Nephron progenitor cell (in vitro differentiated cells): ENCODE data around the gene HLA-DOA.

Experiments
- DNase-seq: peaks from one replicate; pipeline ENCODE4 v3.0.0; 2021
- H3K27ac Mint-ChIP-seq: 2 replicates; pipeline ENCODE4 v1.8.0; 2021; ENCODE audit warnings: mild to moderate bottlenecking, moderate library complexity, mixed read lengths
- H3K27me3 Mint-ChIP-seq: 2 replicates; pipeline ENCODE4 v1.8.0; 2021; ENCODE audit warnings: mild to moderate bottlenecking, low read depth, mixed read lengths; ENCODE audit not compliant: poor library complexity
- H3K36me3 Mint-ChIP-seq: 2 replicates; pipeline ENCODE4 v1.8.0; 2021; ENCODE audit warnings: low read depth, mixed read lengths
- H3K4me1 Mint-ChIP-seq: 2 replicates; pipeline ENCODE4 v1.8.0; 2021; ENCODE audit warnings: mixed read lengths
- H3K4me3 Mint-ChIP-seq: 2 replicates; pipeline ENCODE4 v1.8.0; 2021; ENCODE audit warnings: mild to moderate bottlenecking, moderate library complexity, mixed read lengths
- H3K9me3 Mint-ChIP-seq: 2 replicates; pipeline ENCODE4 v1.8.0; 2021; ENCODE audit warnings: mild to moderate bottlenecking, moderate library complexity, mixed read lengths
- TF ChIP-seq, protein P1 (sequence below): fragments of 200-600 bp; sonication (generic); IDR thresholded peaks from 2 replicates; pipeline ENCODE4 v1.5.0; 2021; ENCODE audit warnings: antibody characterized with exemption

HLA-DOA gene

DNA sequence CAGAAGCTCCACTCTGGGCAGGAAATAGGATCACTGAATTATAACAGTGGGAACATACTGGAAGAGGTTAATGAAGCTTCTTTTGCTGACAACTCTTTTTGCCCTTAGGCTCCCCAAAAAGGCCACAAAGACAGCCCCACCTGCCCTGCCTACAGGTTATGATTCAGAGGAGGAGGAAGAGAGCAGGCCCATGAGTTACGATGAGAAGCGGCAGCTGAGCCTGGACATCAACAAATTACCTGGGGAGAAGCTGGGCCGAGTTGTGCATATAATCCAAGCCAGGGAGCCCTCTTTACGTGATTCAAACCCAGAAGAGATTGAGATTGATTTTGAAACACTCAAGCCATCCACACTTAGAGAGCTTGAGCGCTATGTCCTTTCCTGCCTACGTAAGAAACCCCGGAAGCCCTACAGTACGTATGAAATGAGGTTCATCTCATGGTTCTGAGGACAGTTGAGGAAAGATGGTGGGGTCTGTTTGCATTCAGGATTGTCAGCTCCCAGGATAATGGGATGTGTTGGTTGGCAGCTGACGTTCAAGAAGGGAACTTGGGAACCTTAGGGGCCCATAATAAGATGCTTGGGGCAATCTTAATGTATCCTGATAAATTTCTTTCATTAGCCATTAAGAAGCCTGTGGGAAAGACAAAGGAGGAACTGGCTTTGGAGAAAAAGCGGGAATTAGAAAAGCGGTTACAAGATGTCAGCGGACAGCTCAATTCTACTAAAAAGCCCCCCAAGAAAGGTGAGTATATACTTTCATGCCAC lies 29.5 kb downstream of the HLA-DOA start:
- peaks cover 6% of the 10 kb centered on the region for H3K27me3 Mint-ChIP-seq
- H3K4me1 Mint-ChIP-seq, result peaks cover 80% of the 10 kb centered on the region
- no peaks in the 10 kb centered on the region for H3K9me3 Mint-ChIP-seq
- peak overlapping the region; percentile 94 for H3K27ac Mint-ChIP-seq
- H3K4me3 Mint-ChIP-seq, result peak overlapping the region; percentile 17
- TF ChIP-seq, protein P1, sequence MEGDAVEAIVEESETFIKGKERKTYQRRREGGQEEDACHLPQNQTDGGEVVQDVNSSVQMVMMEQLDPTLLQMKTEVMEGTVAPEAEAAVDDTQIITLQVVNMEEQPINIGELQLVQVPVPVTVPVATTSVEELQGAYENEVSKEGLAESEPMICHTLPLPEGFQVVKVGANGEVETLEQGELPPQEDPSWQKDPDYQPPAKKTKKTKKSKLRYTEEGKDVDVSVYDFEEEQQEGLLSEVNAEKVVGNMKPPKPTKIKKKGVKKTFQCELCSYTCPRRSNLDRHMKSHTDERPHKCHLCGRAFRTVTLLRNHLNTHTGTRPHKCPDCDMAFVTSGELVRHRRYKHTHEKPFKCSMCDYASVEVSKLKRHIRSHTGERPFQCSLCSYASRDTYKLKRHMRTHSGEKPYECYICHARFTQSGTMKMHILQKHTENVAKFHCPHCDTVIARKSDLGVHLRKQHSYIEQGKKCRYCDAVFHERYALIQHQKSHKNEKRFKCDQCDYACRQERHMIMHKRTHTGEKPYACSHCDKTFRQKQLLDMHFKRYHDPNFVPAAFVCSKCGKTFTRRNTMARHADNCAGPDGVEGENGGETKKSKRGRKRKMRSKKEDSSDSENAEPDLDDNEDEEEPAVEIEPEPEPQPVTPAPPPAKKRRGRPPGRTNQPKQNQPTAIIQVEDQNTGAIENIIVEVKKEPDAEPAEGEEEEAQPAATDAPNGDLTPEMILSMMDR, result no peak
- no peak for DNase-seq
- H3K36me3 Mint-ChIP-seq, result peaks cover 77% of the 10 kb centered on the region

DNA sequence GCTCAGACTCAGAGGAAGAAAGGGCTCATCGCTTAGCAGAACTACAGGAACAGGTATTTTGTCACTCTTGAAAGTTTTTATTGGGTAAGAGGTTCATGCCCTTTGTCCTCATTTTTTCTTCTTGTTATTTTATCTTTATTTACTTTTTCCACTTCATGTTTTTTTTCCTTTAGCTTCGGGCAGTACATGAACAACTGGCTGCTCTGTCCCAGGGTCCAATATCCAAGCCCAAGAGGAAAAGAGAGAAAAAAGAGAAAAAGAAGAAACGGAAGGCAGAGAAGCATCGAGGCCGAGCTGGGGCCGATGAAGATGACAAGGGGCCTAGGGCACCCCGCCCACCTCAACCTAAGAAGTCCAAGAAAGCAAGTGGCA lies 31.5 kb downstream of the HLA-DOA start:
- H3K36me3 Mint-ChIP-seq, result peaks cover 96% of the 10 kb centered on the region
- no peaks in the 10 kb centered on the region for H3K9me3 Mint-ChIP-seq
- peaks cover 85% of the 10 kb centered on the region for H3K4me1 Mint-ChIP-seq
- DNase-seq, result no peak
- peak overlapping the region; percentile 46 for H3K4me3 Mint-ChIP-seq
- no peak overlapping the region for H3K27ac Mint-ChIP-seq
- TF ChIP-seq, protein P1, result no peak
- peaks cover 11% of the 10 kb centered on the region for H3K27me3 Mint-ChIP-seq

DNA sequence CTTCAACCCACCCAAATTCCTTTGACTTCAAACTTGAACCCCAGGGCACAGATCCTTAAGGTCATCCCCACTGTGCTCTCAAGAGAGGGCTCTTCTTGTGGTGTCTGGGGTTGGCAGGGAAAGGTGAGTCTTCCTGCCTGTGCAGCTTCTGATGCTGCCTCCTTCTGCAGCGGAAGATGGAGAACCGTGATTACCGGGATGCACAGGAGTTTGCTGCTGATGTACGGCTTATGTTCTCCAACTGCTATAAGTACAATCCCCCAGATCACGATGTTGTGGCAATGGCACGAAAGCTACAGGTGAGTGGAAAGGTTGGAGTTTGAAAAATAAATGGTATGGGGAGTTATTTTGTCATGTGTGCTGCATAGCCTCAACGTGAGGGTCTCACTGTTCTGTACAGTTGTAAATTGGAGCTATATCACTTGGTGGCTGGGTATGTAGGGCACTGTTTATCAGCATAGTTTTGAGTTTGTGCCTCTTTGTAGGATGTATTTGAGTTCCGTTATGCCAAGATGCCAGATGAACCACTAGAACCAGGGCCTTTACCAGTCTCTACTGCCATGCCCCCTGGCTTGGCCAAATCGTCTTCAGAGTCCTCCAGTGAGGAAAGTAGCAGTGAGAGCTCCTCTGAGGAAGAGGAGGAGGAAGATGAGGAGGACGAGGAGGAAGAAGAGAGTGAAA lies 32.0 kb downstream of the HLA-DOA start:
- peaks cover 14% of the 10 kb centered on the region for H3K27me3 Mint-ChIP-seq
- peak overlapping the region; percentile 94 for H3K27ac Mint-ChIP-seq
- no peak for DNase-seq
- peak overlapping the region; percentile 46 for H3K4me3 Mint-ChIP-seq
- peaks cover 100% of the 10 kb centered on the region for H3K36me3 Mint-ChIP-seq
- TF ChIP-seq, protein P1, result no peak
- no peaks in the 10 kb centered on the region for H3K9me3 Mint-ChIP-seq
- peaks cover 80% of the 10 kb centered on the region for H3K4me1 Mint-ChIP-seq

DNA sequence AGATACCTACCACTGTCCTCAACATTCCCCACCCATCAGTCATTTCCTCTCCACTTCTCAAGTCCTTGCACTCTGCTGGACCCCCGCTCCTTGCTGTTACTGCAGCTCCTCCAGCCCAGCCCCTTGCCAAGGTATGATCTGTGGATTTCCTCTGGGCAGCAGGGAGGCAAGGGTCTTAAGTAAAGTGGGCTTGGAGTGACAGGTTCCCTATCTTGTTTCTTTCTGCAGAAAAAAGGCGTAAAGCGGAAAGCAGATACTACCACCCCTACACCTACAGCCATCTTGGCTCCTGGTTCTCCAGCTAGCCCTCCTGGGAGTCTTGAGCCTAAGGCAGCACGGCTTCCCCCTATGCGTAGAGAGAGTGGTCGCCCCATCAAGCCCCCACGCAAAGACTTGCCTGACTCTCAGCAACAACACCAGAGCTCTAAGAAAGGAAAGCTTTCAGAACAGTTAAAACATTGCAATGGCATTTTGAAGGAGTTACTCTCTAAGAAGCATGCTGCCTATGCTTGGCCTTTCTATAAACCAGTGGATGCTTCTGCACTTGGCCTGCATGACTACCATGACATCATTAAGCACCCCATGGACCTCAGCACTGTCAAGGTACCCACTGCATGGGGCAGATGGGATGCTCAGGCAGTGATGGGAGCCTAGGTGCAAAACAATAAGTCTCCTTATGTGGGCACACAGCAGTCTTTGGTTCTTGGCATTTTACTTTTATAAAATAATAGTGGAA lies 32.9 kb downstream of the HLA-DOA start:
- Mint-ChIP-seq H3K9me3 (no peaks in the 10 kb centered on the region), H3K27me3 (peaks cover 14% of the 10 kb centered on the region), H3K27ac (peak overlapping the region; percentile 88), H3K36me3 (peaks cover 94% of the 10 kb centered on the region), H3K4me3 (peak overlapping the region; percentile 98), H3K4me1 (peaks cover 71% of the 10 kb centered on the region)
- no peak for DNase-seq
- TF ChIP-seq, protein P1, result no peak

DNA sequence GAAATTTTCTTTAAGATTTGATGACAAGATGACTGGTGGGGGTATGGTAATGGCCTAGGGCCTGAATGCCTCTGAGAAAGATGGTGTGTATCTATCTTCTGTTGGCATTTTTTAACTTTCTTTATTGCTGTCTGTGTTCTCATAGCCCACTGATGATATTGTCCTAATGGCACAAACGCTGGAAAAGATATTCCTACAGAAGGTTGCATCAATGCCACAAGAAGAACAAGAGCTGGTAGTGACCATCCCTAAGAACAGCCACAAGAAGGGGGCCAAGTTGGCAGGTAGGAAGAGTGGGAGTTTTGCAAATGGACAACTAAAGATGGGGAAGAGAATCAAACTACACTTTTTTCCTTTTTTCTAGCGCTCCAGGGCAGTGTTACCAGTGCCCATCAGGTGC lies 33.5 kb downstream of the HLA-DOA start:
- H3K9me3 Mint-ChIP-seq, result no peaks in the 10 kb centered on the region
- H3K27ac Mint-ChIP-seq, result peak overlapping the region; percentile 88
- H3K4me1 Mint-ChIP-seq, result peaks cover 64% of the 10 kb centered on the region
- peak overlapping the region; percentile 98 for H3K4me3 Mint-ChIP-seq
- H3K27me3 Mint-ChIP-seq, result peaks cover 14% of the 10 kb centered on the region
- TF ChIP-seq, protein P1, result no peak
- peaks cover 88% of the 10 kb centered on the region for H3K36me3 Mint-ChIP-seq
- DNase-seq, result no peak
